ENCODE results near the gene BTBD9. TPM values are rescaled to one million over a fixed set of nuclear protein-coding genes. Genes with fewer than 3 reads are reported as not detected.

The BTBD9 gene
- total and polyA plus RNA-seq, 7 experiments from 2014 or later = 12.7 to 58.8 (median 37.8) TPM

- ATAC-seq = no peak
- Mint-ChIP-seq H3K4me1 (peaks cover 2 to 17% (median 11%) of the 10 kb centered on the region in 7 donors), H3K9me3 (peaks cover 5 to 52% (median 17%) of the 10 kb centered on the region in 11 donors), H3K36me3 (peaks cover 17 to 83% (median 71%) of the 10 kb centered on the region in 5 donors), H3K27me3 (no peaks in the 10 kb centered on the region), H3K27ac (no peak overlapping the region), H3K4me3 (no peak overlapping the region)
- intact Hi-C loops (cut with micrococcal nuclease) = no loop called here
- peaks cover 0 to 23% (median 0%) of the 10 kb centered on the region in 3 experiments for H3K9me3 ChIP-seq (ENCODE audit: control insufficient read depth in 2 of 3, low read length in 3 of 3)
- POLR2A ChIA-PET = no interaction called here
- H3K4me3 ChIP-seq (ENCODE audit: low read length) = no peak overlapping the region
- no peak overlapping the region for H3K27ac ChIP-seq (ENCODE audit: low read depth, low read length)
- H3K27me3 ChIP-seq (ENCODE audit: control insufficient read depth in 2 of 2, insufficient read depth in 2 of 2, low read length in 2 of 2) = no peaks in the 10 kb centered on the region
- H3K4me1 ChIP-seq (ENCODE audit: control insufficient read depth in 2 of 2, insufficient read depth in 2 of 2, low read length in 2 of 2) = no peaks in the 10 kb centered on the region
- CTCF ChIA-PET = no interaction called here
- H3K36me3 ChIP-seq (ENCODE audit: control insufficient read depth in 2 of 3, insufficient read depth in 3 of 3, low read length in 3 of 3) = peaks cover 0 to 19% (median 0%) of the 10 kb centered on the region in 3 experiments
- no peak for DNase-seq
Observed at GRCh38 chr6:38528196-38528965, 111.3 kb downstream of the BTBD9 start.

GRCh38 chr6:38527371-38527770, 112.4 kb downstream of the BTBD9 start:
- ATAC-seq = no peak
- intact Hi-C loops (cut with micrococcal nuclease) = no loop called here
- no peaks in the 10 kb centered on the region for H3K27me3 ChIP-seq (ENCODE audit: control insufficient read depth in 2 of 2, insufficient read depth in 2 of 2, low read length in 2 of 2)
- peak overlapping the region in 1 of 9 donors; percentile 20 for H3K27ac Mint-ChIP-seq
- ChIA-PET CTCF (no interaction called here), POLR2A (no interaction called here)
- peaks cover 2 to 18% (median 12%) of the 10 kb centered on the region in 7 donors for H3K4me1 Mint-ChIP-seq
- H3K27ac ChIP-seq (ENCODE audit: low read depth, low read length) = no peak overlapping the region
- no peak for DNase-seq
- H3K36me3 ChIP-seq (ENCODE audit: control insufficient read depth in 2 of 3, insufficient read depth in 3 of 3, low read length in 3 of 3) = peaks cover 0 to 19% (median 0%) of the 10 kb centered on the region in 3 experiments
- peaks cover 5 to 52% (median 17%) of the 10 kb centered on the region in 11 donors for H3K9me3 Mint-ChIP-seq
- peaks cover 0 to 23% (median 0%) of the 10 kb centered on the region in 3 experiments for H3K9me3 ChIP-seq (ENCODE audit: control insufficient read depth in 2 of 3, low read length in 3 of 3)
- H3K4me1 ChIP-seq (ENCODE audit: control insufficient read depth in 2 of 2, insufficient read depth in 2 of 2, low read length in 2 of 2) = no peaks in the 10 kb centered on the region
- H3K27me3 Mint-ChIP-seq = no peaks in the 10 kb centered on the region
- peaks cover 17 to 75% (median 62%) of the 10 kb centered on the region in 5 donors for H3K36me3 Mint-ChIP-seq
- peak overlapping the region in 1 of 10 donors; percentile 7 for H3K4me3 Mint-ChIP-seq
- no peak overlapping the region for H3K4me3 ChIP-seq (ENCODE audit: low read length)

DNA sequence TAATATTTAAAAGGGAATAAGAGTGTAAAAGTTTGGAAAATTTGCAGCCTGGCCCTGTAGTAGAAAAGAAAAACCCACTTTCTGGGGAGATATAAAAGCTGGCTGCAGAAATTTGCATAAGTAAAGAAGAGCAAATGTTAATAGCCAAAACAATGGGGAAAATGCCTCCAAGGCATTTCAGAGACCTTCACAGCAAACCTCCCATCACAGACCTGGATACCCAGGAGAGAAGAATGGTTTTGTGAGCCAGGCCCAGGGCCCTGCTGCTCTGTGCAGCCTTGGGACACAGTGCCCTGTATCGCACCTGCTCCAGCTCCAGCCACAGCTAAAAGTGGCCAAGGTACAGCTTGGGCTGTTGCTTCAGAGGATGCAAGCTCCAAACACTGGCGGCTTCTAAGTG, 113.8 kb downstream of the BTBD9 start:
- H3K9me3 Mint-ChIP-seq = peaks cover 0 to 43% (median 17%) of the 10 kb centered on the region in 11 donors
- ATAC-seq (no peak), DNase-seq (no peak)
- H3K4me3 Mint-ChIP-seq = no peak overlapping the region
- ChIA-PET POLR2A (no interaction called here), CTCF (no interaction called here)
- no peak overlapping the region for H3K4me3 ChIP-seq (ENCODE audit: low read length)
- peaks cover 0 to 23% (median 0%) of the 10 kb centered on the region in 3 experiments for H3K9me3 ChIP-seq (ENCODE audit: control insufficient read depth in 2 of 3, low read length in 3 of 3)
- intact Hi-C loops (cut with micrococcal nuclease) = no loop called here
- H3K4me1 ChIP-seq (ENCODE audit: control insufficient read depth in 2 of 2, insufficient read depth in 2 of 2, low read length in 2 of 2) = no peaks in the 10 kb centered on the region
- H3K27me3 ChIP-seq (ENCODE audit: control insufficient read depth in 2 of 2, insufficient read depth in 2 of 2, low read length in 2 of 2) = no peaks in the 10 kb centered on the region
- peaks cover 0 to 19% (median 0%) of the 10 kb centered on the region in 3 experiments for H3K36me3 ChIP-seq (ENCODE audit: control insufficient read depth in 2 of 3, insufficient read depth in 3 of 3, low read length in 3 of 3)
- H3K36me3 Mint-ChIP-seq = peaks cover 17 to 64% (median 52%) of the 10 kb centered on the region in 5 donors
- H3K27me3 Mint-ChIP-seq = no peaks in the 10 kb centered on the region
- no peak overlapping the region for H3K27ac Mint-ChIP-seq
- H3K27ac ChIP-seq (ENCODE audit: low read depth, low read length) = no peak overlapping the region
- peaks cover 2 to 22% (median 11%) of the 10 kb centered on the region in 7 donors for H3K4me1 Mint-ChIP-seq

GRCh38 chr6:38524436-38525145, 115.1 kb downstream of the BTBD9 start:
- ChIA-PET CTCF (no interaction called here), POLR2A (no interaction called here)
- Histone ChIP-seq H3K27me3 (ENCODE audit: control insufficient read depth in 2 of 2, insufficient read depth in 2 of 2, low read length in 2 of 2) (no peaks in the 10 kb centered on the region), H3K4me1 (ENCODE audit: control insufficient read depth in 2 of 2, insufficient read depth in 2 of 2, low read length in 2 of 2) (no peaks in the 10 kb centered on the region), H3K4me3 (ENCODE audit: low read length) (no peak overlapping the region), H3K27ac (ENCODE audit: low read depth, low read length) (no peak overlapping the region), H3K9me3 (ENCODE audit: control insufficient read depth in 2 of 3, low read length in 3 of 3) (peaks cover 0 to 23% (median 0%) of the 10 kb centered on the region in 3 experiments), H3K36me3 (ENCODE audit: control insufficient read depth in 2 of 3, insufficient read depth in 3 of 3, low read length in 3 of 3) (peaks cover 0 to 19% (median 0%) of the 10 kb centered on the region in 3 experiments)
- ATAC-seq (no peak), DNase-seq (no peak)
- no peaks in the 10 kb centered on the region for H3K27me3 Mint-ChIP-seq
- no peak overlapping the region for H3K4me3 Mint-ChIP-seq
- peaks cover 17 to 53% (median 42%) of the 10 kb centered on the region in 5 donors for H3K36me3 Mint-ChIP-seq
- intact Hi-C loops (cut with micrococcal nuclease) = no loop called here
- peaks cover 0 to 33% (median 16%) of the 10 kb centered on the region in 11 donors for H3K9me3 Mint-ChIP-seq
- peak overlapping the region in 1 of 9 donors; percentile 34 for H3K27ac Mint-ChIP-seq
- H3K4me1 Mint-ChIP-seq = peaks cover 2 to 25% (median 9%) of the 10 kb centered on the region in 7 donors

DNA sequence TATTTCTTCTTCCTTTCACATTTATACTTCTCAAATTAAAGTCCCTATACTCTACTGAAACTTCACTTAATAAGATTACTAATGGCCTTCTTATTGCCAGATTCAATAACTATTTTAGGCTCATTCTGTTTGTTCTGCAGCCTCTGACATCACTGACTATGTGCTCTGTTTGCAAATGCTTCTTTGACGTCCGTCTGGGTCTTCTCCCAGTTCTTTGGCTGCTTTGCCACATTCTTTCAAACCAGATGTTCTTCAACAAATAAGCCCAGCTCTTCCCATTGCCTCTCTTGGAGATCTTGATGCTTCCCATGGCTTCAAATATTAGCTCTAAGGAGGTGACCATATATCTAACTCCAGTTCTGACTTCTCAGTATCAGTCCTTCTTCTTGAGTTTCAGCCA, 117.4 kb downstream of the BTBD9 start:
- ATAC-seq (no peak), DNase-seq (no peak)
- Histone ChIP-seq H3K9me3 (ENCODE audit: control insufficient read depth in 2 of 3, low read length in 3 of 3) (peaks cover 0 to 13% (median 0%) of the 10 kb centered on the region in 3 experiments), H3K4me3 (ENCODE audit: low read length) (no peak overlapping the region), H3K27ac (ENCODE audit: low read depth, low read length) (no peak overlapping the region), H3K27me3 (ENCODE audit: control insufficient read depth in 2 of 2, insufficient read depth in 2 of 2, low read length in 2 of 2) (no peaks in the 10 kb centered on the region), H3K36me3 (ENCODE audit: control insufficient read depth in 2 of 3, insufficient read depth in 3 of 3, low read length in 3 of 3) (peaks cover 0 to 10% (median 0%) of the 10 kb centered on the region in 3 experiments), H3K4me1 (ENCODE audit: control insufficient read depth in 2 of 2, insufficient read depth in 2 of 2, low read length in 2 of 2) (peaks cover 0 to 8% of the 10 kb centered on the region in 2 donors)
- H3K4me3 Mint-ChIP-seq = no peak overlapping the region
- ChIA-PET POLR2A (no interaction called here), CTCF (no interaction called here)
- H3K4me1 Mint-ChIP-seq = peaks cover 14 to 44% (median 21%) of the 10 kb centered on the region in 7 donors
- peak overlapping the region in 1 of 9 donors; percentile 46 for H3K27ac Mint-ChIP-seq
- no peaks in the 10 kb centered on the region for H3K27me3 Mint-ChIP-seq
- peaks cover 0 to 20% (median 8%) of the 10 kb centered on the region in 11 donors for H3K9me3 Mint-ChIP-seq
- intact Hi-C loops (cut with micrococcal nuclease) = no loop called here
- peaks cover 6 to 31% (median 21%) of the 10 kb centered on the region in 5 donors for H3K36me3 Mint-ChIP-seq

GRCh38 chr6:38518511-38519304, 121.0 kb downstream of the BTBD9 start:
- Mint-ChIP-seq H3K4me3 (no peak overlapping the region), H3K27me3 (no peaks in the 10 kb centered on the region), H3K36me3 (peaks cover 0 to 8% (median 0%) of the 10 kb centered on the region in 5 donors)

More at GRCh38 chr6:38518511-38519304, 121.0 kb downstream of the BTBD9 start:
- H3K9me3 ChIP-seq (ENCODE audit: control insufficient read depth in 2 of 3, low read length in 3 of 3) = no peaks in the 10 kb centered on the region
- DNase-seq (no peak), ATAC-seq (no peak)
- Mint-ChIP-seq H3K9me3 (no peaks in the 10 kb centered on the region), H3K4me1 (peaks cover 11 to 54% (median 26%) of the 10 kb centered on the region in 7 donors), H3K27ac (peak overlapping the region in 3 of 9 donors; percentile 51 to 75 (median 63))
- ChIA-PET POLR2A (no interaction called here), CTCF (interaction anchor here (0.6 kb wide), 1 partner anchor 12 kb away, joined by 3 read pairs; no protein-coding TSS in a partner anchor)
- peaks cover 0 to 8% of the 10 kb centered on the region in 2 donors for H3K4me1 ChIP-seq (ENCODE audit: control insufficient read depth in 2 of 2, insufficient read depth in 2 of 2, low read length in 2 of 2)
- H3K4me3 ChIP-seq (ENCODE audit: low read length) = no peak overlapping the region
- intact Hi-C loops (cut with micrococcal nuclease) = no loop called here
- H3K27ac ChIP-seq (ENCODE audit: low read depth, low read length) = no peak overlapping the region
- H3K27me3 ChIP-seq (ENCODE audit: control insufficient read depth in 2 of 2, insufficient read depth in 2 of 2, low read length in 2 of 2) = no peaks in the 10 kb centered on the region
- H3K36me3 ChIP-seq (ENCODE audit: control insufficient read depth in 2 of 3, insufficient read depth in 3 of 3, low read length in 3 of 3) = no peaks in the 10 kb centered on the region

All from naive thymus-derived CD4-positive, alpha-beta T cell (primary cell).